Vagina (tissue), 2 donors: ENCODE results near the gene KIF23.

Experiments used
- CTCF ChIP-seq, 3 experiments: fragments of 450-650 bp in 2 of 3; fragments of 200-600 bp in 1 of 3; sonication (generic) in 1 of 3; IDR thresholded peaks; one replicate each; pipeline ENCODE4 v1.5.1; 2017 to 2019; ENCODE audit warnings: antibody characterized with exemption in 3 of 3, mild to moderate bottlenecking in 2 of 3, moderate library complexity in 2 of 3
- POLR2A ChIP-seq, 2 donors: fragments of 450-650 bp; IDR thresholded peaks; one replicate each; pipeline ENCODE4 v1.6.1; 2017; ENCODE audit warnings: antibody characterized with exemption in 2 of 2, mild to moderate bottlenecking in 2 of 2, moderate library complexity in 2 of 2
- POLR2AphosphoS5 ChIP-seq, 2 donors: sonication (generic); formaldehyde crosslinking; IDR thresholded peaks; one replicate each; pipeline ENCODE4 v1.9.0; 2017; ENCODE audit warnings: antibody characterized with exemption in 2 of 2, mild to moderate bottlenecking in 2 of 2, low read depth in 1 of 2; ENCODE audit not compliant: insufficient read depth in 1 of 2

GRCh38 chr15:69417581-69417980, 3.4 kb downstream of the KIF23 start:
- TF ChIP-seq POLR2AphosphoS5 (IDR thresholded peaks at IDR 0.05; ENCODE audit: insufficient read depth in 1 of 2, low read depth in 1 of 2) (no peak), CTCF (IDR thresholded peaks at IDR 0.05) (no peak), POLR2A (IDR thresholded peaks at IDR 0.05) (no peak)
